HG03097 (cell line): Measurements from ENCODE around the gene SAV1.
"Not testable (repeated sequence)": the region's sequence is repeated elsewhere in the genome, so short reads cannot be mapped to it uniquely, and the experiment has no call there.

Experiments
- ATAC-seq: cut with Tn5 transposase; IDR thresholded peaks from one replicate; pipeline ENCODE4 v1.9.1; 2021; ENCODE audit not compliant: unreplicated experiment, low FRiP score

Gene SAV1

DNA sequence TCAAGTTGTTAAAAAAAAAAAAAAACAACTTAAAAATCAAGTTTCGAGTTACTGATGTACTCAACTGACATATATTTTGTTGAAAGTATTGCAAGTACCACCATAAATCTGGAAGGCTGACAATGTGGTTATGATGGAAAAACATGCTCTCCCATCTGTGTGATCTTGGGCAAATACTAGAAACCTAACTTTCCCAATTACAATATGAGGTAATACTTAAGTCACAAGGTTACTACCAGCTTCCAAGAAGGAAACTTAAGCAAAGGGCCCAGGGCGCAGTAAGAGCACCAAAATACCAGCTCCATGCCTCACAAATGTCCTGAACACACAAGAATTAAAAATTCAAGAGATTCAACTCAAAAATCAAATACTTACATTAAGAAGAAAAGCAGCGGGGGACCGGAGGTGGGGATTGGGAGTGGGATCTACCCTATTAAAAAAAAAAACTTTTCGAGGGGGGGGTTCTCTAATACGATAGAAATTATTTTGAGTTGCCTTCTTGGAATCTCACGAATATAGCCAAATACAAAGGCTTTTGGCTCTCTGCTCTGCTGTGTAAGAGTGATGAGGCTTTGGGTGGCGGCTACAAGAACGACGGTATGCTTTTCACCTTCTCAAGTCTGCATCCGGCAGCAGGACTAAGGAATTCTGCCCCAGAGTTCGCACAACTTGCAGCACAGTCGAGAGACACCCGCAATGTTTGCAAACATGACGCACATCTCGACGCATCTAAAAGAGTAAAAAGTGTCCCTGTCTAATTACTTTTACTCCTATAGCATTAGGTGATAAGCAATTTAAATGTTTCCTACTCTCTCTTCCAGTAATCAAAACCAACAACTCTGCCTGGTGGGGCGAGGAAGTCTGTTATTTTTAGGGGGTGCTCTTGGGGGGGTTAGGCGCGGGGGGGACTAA lies 1.1 kb downstream of the SAV1 start:
- ATAC-seq = no peak

DNA sequence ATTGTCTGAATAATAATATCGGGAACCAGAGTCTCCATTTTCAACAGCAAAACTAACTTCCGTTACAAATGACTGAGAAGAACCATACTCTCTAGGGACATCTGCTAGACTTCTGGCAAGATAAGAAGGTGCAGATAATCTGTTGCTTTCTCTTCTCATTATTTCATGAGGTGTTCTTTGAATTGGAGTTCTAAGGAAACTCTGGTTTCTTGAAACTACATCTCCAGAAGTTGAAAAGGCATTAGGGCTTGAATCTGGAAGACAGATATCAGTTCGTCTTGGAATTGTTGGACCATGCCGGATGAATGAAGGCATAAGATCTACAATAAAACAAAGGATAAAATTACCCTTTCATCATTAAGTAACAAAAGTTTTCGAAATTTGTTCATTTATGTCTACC lies 2.8 kb downstream of the SAV1 start:
- not testable (repeated sequence) for ATAC-seq

DNA sequence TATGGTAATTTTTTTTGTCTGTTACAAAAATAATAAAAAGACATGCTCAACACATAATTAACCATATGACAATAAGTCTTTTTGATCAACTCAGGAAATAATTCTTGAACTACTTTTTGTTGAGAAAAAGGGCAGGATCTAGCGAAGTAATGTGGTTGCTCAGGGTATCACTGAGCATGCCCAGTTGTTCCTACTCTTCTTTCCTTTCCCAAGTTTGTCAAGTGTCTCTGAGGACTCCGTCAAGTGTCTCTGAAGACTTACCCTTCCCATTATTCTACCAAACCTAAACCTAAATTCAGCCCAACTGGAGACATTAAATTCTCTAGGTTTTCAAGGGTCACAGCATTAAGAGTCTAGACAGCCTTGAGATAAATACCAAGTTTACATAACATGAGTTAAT lies 3.5 kb downstream of the SAV1 start:
- ATAC-seq = not testable (repeated sequence)

DNA sequence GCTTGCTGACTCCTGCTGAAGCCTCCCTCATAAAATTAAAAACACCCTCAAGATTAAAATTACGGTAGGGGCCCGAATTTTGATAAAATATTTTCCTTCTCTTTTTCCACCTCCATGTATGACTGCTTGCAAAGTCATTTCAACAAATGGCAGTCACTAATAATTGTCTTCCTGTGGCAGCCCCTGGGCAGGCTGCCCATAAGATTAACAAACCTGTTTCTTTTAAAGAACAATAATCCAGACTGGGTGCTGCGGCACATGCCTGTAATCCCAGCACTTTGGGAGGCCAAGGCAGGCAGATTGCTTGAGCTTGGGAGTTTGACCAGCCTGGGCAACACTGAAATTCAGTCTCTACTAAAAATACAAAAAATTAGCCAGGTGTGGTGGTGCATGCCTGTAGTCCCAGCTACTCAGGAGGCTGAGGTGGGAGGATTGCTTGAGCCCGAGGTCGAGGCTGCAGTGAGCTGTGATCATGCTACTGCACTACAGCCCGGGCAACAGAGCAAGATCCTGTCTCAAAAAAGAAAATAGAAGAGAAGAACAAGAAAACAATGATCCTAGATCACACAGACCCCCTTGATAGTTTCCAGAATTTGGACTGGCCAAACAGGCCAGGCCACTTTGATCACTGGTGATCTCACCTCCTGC lies 8.7 kb downstream of the SAV1 start:
- no peak for ATAC-seq

DNA sequence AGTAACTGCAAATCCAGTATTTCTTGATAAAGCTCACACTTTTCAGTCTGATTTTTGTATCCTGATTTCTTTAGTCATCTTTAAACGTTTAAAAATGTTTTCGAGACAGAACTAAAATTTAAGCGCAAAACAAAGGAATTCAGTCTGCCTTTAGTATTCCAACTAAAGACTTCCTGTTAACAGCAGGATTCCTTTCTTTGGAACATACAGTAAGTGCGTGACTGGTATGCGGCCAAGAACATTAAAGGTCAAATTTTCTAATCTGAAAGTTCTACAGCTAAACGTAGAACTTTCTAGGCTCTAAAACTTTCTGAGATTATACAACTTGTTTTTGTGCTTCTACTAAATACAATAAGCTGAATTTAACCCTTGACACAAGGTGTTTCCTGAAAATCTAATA lies 9.9 kb downstream of the SAV1 start:
- ATAC-seq = no peak

DNA sequence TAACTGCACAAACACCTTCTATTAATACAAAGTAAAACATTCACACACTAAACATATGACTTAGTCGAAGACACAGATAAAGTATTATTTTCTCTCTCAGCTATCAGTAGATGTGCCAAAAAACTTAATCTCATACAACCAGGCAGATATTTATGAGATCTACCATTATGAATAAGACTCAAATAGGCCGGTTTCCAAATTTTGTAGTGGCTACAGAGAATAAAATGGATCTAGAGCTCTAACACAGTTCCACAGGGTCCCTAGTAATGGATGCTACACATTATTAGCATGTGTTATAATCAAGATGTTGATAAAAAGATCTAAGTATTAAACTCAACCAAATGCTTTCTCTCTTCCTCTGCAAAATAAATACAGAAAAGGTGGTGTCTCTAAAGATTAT lies 10.4 kb downstream of the SAV1 start:
- ATAC-seq = no peak

DNA sequence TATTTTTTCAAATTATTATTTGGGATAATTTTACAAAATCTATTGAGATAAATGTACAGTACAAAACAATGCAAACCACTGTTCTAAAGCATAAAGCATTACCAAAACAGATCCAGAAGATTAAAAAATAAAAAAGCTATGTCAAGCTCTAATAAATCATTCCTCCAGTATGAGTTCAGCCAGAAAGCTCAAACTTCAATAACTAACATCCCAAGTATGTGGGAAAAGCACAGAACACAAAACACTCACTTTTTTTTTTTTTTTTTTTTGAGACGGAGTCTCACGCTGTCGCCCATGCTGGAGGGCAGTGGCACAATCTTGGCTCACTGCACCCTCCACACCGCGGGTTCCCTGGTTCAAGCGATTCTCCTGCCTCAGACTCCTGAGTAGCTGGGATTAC lies 11.3 kb downstream of the SAV1 start:
- ATAC-seq = no peak

- ATAC-seq = no peak
Measured at GRCh38 chr14:50649691-50650090, 18.4 kb downstream of the SAV1 start.

DNA sequence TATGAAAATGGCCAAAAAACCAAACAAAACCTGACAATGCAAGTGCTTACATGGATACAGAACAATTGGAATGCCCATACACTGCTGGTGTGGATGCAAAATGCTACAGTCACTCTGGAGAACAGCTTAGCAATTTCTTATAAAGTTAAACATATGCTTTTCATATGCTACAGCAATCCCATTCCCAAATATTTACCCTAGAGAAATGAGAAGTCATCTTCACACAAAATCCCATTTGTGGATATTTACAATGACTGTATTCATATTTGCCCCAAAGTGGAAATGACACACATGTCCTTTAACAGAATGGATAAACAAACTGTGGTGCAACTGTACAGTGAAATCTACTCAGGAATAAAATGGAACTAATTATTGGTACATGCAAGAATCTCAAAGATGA lies 20.4 kb downstream of the SAV1 start:
- peak; percentile 19 for ATAC-seq

DNA sequence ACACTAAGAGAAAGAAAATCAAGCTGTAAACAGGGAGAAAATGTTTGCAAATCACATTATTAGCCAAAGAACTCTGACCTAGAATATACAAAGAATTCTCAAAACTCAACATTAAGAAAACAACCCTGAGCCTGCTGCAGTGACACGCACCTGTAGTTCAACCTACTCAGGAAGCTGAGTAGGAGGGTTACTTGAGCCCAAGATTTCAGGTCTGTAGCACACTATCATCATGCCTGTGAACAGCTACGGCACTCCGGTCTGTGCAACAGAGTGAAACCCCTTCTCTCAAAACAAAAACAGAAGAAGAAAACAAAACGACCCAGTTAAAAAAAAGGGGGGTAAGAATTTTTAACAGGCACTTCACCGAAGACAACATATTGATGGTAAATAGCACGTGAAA lies 20.8 kb downstream of the SAV1 start:
- ATAC-seq = peak; percentile 81

GRCh38 chr14:50635141-50635540 lies 33.0 kb downstream of the SAV1 start:
- ATAC-seq = no peak

GRCh38 chr14:50633954-50634353 lies 34.2 kb downstream of the SAV1 start:
- no peak for ATAC-seq

- ATAC-seq = no peak
Measured at GRCh38 chr14:50631408-50631821, 36.7 kb downstream of the SAV1 start.

GRCh38 chr14:50624947-50625346 lies 43.2 kb downstream of the SAV1 start:
- ATAC-seq = not testable (repeated sequence)

DNA sequence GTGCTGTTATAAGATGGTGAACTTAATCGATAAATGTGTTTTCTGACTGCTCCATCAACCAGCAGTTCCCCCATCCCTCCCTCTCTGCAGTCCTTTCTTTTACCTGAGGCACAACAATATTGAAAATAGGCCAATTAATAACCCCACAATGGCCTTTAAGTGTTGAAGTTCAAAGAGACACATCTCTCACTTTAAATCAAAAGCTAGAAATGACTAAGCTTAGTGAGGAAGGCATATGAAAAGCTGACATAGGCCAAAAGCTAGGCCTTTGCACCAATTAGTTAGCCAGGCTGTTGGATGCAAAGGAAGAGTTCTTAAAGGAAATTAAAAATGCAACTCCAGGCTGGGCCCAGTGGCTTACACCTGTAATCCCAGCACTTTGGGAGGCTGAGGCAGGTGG lies 43.7 kb downstream of the SAV1 start:
- ATAC-seq = no peak

GRCh38 chr14:50622978-50623377 lies 45.1 kb downstream of the SAV1 start:
- ATAC-seq = no peak

DNA sequence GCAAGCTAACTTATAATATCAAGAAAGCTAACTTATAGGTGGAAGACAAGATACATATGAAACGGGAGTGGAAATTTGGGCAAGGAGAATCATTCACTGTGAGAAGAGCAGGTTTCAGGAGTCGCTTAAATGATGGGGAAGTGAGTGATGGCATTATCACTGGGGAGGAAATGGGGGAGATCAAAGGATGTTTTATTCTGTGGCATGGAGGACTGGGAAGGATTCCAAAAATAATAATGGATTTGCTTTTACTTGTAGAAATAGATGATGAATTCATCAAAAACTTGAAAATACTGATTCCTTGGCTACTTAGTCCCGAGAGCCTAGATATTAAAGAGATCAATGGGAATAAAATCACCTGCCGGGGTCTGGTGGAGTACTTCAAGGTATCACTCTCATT lies 47.8 kb downstream of the SAV1 start:
- no peak for ATAC-seq

DNA sequence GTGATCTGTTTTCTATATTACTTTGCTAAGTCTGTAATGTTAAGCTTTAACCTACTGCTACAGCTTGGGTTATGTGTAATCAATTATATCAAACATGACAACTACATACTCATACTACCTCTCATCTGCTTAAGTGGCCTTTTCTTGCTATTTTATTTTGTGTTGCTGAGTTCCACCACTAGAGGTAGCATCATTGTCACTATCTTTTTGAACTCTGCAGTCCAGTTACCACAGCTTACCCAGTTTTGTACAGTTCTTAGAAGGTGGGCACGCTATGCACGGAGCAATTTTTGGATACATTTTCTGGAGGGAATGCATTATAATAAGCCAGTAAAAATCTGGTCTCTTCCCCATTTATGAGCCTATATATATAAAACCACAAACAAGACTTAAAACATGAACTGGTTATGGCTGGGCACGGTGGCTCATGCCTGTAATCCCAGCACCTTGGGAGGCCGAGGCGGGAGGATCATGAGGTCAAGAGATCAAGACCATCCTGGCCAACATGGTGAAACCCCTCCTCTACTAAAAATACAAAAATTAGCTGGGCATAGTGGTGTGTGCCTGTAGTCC lies 48.5 kb downstream of the SAV1 start:
- no peak for ATAC-seq

GRCh38 chr14:50616275-50616674 lies 51.8 kb downstream of the SAV1 start:
- ATAC-seq = no peak

GRCh38 chr14:50615552-50615951 lies 52.6 kb downstream of the SAV1 start:
- no peak for ATAC-seq

DNA sequence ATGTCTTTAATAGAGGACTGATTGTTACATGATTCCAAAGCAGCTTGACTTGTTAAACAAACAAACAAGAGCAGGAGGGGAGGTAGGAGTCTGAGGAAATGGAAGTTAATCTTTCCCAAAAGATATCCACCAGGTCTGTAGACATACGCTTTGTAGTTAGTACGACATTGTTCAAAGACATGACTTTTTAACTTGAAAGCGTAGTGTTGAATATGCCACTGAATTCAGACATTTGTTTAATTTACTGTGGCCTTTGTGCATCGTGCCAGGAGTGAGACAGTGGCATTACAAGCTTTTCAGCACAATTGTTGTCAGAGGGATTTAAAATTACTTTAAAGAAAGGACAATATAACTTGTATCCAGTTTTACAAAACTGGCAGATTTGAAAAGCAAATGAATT lies 53.0 kb downstream of the SAV1 start:
- ATAC-seq = no peak

DNA sequence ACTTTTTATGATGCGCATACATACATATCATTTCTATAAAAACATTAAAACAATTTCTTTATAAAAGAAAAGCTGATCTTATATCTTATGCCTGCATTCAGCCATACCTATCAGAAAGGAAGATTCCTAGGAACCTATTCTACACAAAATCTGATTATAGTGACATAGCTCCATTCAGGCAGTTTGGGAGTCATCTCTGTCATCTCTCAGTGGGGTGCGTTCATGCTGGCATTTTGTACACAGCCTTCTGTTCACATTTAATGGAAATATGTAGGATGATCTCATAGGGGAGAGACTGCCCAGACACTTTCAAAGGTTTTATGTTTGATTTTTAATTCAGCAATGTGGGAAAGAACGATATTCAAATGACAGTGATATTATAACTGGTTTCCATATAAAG lies 55.3 kb downstream of the SAV1 start:
- no peak for ATAC-seq
